GM19043 (cell line): ENCODE data around the gene SH3RF3.
"Not testable (repeated sequence)": the region's sequence is repeated elsewhere in the genome, so short reads cannot be mapped to it uniquely, and the experiment has no call there.

Experiments
- ATAC-seq: cut with Tn5 transposase; IDR thresholded peaks from one replicate; pipeline ENCODE4 v1.9.1; 2021; ENCODE audit warnings: low read depth; ENCODE audit not compliant: unreplicated experiment

SH3RF3 gene

GRCh38 chr2:109213646-109214433, 84.8 kb downstream of the SH3RF3 start:
- peak; percentile 44 for ATAC-seq

GRCh38 chr2:109214651-109215371, 85.8 kb downstream of the SH3RF3 start:
- ATAC-seq = no peak

GRCh38 chr2:109215866-109216265, 86.9 kb downstream of the SH3RF3 start:
- no peak for ATAC-seq

GRCh38 chr2:109216332-109216731, 87.3 kb downstream of the SH3RF3 start:
- ATAC-seq = no peak

- ATAC-seq = no peak
These were observed 88.5 kb downstream of the SH3RF3 start for GRCh38 chr2:109217362-109218086.

- peak; percentile 40 for ATAC-seq
These were observed 89.2 kb downstream of the SH3RF3 start for GRCh38 chr2:109218087-109218791.

GRCh38 chr2:109218792-109219126, 89.8 kb downstream of the SH3RF3 start:
- ATAC-seq = no peak

GRCh38 chr2:109220860-109221259, 91.9 kb downstream of the SH3RF3 start:
- ATAC-seq = no peak

- not testable (repeated sequence) for ATAC-seq
These were observed 92.3 kb downstream of the SH3RF3 start for GRCh38 chr2:109221316-109221715.

- ATAC-seq = no peak
These were observed 93.4 kb downstream of the SH3RF3 start for GRCh38 chr2:109222422-109222821.

GRCh38 chr2:109222825-109223471, 93.9 kb downstream of the SH3RF3 start:
- no peak for ATAC-seq

- no peak for ATAC-seq
These were observed 94.5 kb downstream of the SH3RF3 start for GRCh38 chr2:109223490-109223889.

GRCh38 chr2:109224341-109224740, 95.3 kb downstream of the SH3RF3 start:
- ATAC-seq = not testable (repeated sequence)

GRCh38 chr2:109225170-109225782, 96.3 kb downstream of the SH3RF3 start:
- no peak for ATAC-seq

GRCh38 chr2:109226128-109226527, 97.1 kb downstream of the SH3RF3 start:
- no peak for ATAC-seq

GRCh38 chr2:109226622-109227021, 97.6 kb downstream of the SH3RF3 start:
- ATAC-seq = no peak

- ATAC-seq = no peak
These were observed 100.2 kb downstream of the SH3RF3 start for GRCh38 chr2:109229094-109229675.

- ATAC-seq = no peak
These were observed 102.0 kb downstream of the SH3RF3 start for GRCh38 chr2:109230941-109231420.

GRCh38 chr2:109231428-109231827, 102.4 kb downstream of the SH3RF3 start:
- no peak for ATAC-seq
